Transverse colon (tissue), 4 donors: ENCODE measurements around the gene ACKR3.

Source experiments
- POLR2AphosphoS5 ChIP-seq, 3 donors: sonication (generic); formaldehyde crosslinking; IDR thresholded peaks; one replicate each; pipeline ENCODE4 v1.6.1; 2016; ENCODE audit warnings: antibody characterized with exemption in 3 of 3
- TF ChIP-seq, protein P1 (sequence below), 5 experiments: fragments of 200-600 bp in 3 of 5; fragments of 450-650 bp in 2 of 5; sonication (generic) in 3 of 5; IDR thresholded peaks; 1 replicate in 2 of 5; 2 replicates in 3 of 5; pipeline ENCODE4 v1.5.1; 2016 to 2017; ENCODE audit warnings: antibody characterized with exemption in 5 of 5, inconsistent platforms in 3 of 5, mild to moderate bottlenecking in 2 of 5, moderate library complexity in 1 of 5

DNA sequence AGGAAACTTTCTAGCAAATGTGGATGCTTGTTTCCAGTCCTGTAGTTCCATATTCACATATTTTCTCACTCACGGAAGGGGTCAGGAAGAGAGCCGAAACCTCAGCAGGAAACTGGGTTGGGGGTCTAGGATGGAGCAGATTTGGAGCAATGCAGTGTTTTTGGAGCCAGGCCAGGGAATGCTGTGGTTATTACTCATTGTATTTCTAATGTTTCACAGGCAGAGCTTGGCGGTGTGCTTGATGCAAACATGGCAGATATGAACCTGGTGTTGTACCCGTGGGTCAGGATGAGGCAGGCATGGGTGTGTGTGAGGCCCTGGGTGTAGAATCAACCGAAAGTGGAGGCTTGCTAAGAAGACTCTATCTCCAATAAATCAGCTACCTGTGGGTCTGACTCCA, 34.6 kb upstream of the ACKR3 start:
- TF ChIP-seq POLR2AphosphoS5 (IDR thresholded peaks at IDR 0.05) = no peak
- TF ChIP-seq, protein P1, sequence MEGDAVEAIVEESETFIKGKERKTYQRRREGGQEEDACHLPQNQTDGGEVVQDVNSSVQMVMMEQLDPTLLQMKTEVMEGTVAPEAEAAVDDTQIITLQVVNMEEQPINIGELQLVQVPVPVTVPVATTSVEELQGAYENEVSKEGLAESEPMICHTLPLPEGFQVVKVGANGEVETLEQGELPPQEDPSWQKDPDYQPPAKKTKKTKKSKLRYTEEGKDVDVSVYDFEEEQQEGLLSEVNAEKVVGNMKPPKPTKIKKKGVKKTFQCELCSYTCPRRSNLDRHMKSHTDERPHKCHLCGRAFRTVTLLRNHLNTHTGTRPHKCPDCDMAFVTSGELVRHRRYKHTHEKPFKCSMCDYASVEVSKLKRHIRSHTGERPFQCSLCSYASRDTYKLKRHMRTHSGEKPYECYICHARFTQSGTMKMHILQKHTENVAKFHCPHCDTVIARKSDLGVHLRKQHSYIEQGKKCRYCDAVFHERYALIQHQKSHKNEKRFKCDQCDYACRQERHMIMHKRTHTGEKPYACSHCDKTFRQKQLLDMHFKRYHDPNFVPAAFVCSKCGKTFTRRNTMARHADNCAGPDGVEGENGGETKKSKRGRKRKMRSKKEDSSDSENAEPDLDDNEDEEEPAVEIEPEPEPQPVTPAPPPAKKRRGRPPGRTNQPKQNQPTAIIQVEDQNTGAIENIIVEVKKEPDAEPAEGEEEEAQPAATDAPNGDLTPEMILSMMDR (IDR thresholded peaks at IDR 0.05) = no peak
